Muscle of arm (tissue), 14 donors: ENCODE results near the gene BAK1. TPM values are rescaled to one million over a fixed set of nuclear protein-coding genes. Genes with fewer than 3 reads are reported as not detected.

ENCODE experiments used
- DNase-seq: peaks from one replicate; pipeline ENCODE4 v3.0.0-alpha.2; 2013
- long read RNA-seq, 11 donors: transcript quantifications; one replicate each; lab custom pipeline, GENCODE V29; 2026
- polyA plus RNA-seq, 12 donors: library from polyadenylated mRNA; unstranded; fragments of 120-200 nt; gene quantifications; one replicate each; pipeline ENCODE4 v1.2.1, GENCODE V29; 2013; ENCODE audit not compliant: insufficient read length in 12 of 12

Gene BAK1
- polyA plus RNA-seq = 10 to 100 TPM in 10 of 12 donors, 1 to 10 TPM in 1, not detected in 1; 9.9 to 26.6 (median 17.7) TPM
- long read RNA-seq, donor 1, transcript BAK1-202 (6 exons, 2,136 nt) = major isoform, 10 of 10 reads
- long read RNA-seq, donor 1, partial matches to known transcripts = 0 of 10 reads
- long read RNA-seq, donor 1, other reads (novel, unspliced or antisense) = 0 of 10 reads
- long read RNA-seq, donor 2, transcript BAK1-202 (6 exons, 2,136 nt) = major isoform, 11 of 11 reads
- long read RNA-seq, donor 2, partial matches to known transcripts = 0 of 11 reads
- long read RNA-seq, donor 2, other reads (novel, unspliced or antisense) = 0 of 11 reads
- long read RNA-seq, donor 3, transcript BAK1-202 (6 exons, 2,136 nt) = major isoform, 8 of 8 reads
- long read RNA-seq, donor 3, partial matches to known transcripts = 0 of 8 reads
- long read RNA-seq, donor 3, other reads (novel, unspliced or antisense) = 0 of 8 reads
- long read RNA-seq, donor 4, partial matches to known transcripts = 0 of 3 reads
- long read RNA-seq, donor 4, other reads (novel, unspliced or antisense) = 0 of 3 reads
- long read RNA-seq, donor 5, transcript BAK1-202 (6 exons, 2,136 nt) = major isoform, 20 of 20 reads
- long read RNA-seq, donor 5, partial matches to known transcripts = 0 of 20 reads
- long read RNA-seq, donor 5, other reads (novel, unspliced or antisense) = 0 of 20 reads
- long read RNA-seq, donor 6, transcript BAK1-202 (6 exons, 2,136 nt) = major isoform, 5 of 5 reads
- long read RNA-seq, donor 6, partial matches to known transcripts = 0 of 5 reads
- long read RNA-seq, donor 6, other reads (novel, unspliced or antisense) = 0 of 5 reads
- long read RNA-seq, donor 7, partial matches to known transcripts = 0 of 2 reads
- long read RNA-seq, donor 7, other reads (novel, unspliced or antisense) = 0 of 2 reads
- long read RNA-seq, donor 8, transcript BAK1-202 (6 exons, 2,136 nt) = major isoform, 16 of 16 reads
- long read RNA-seq, donor 8, partial matches to known transcripts = 0 of 16 reads
- long read RNA-seq, donor 8, other reads (novel, unspliced or antisense) = 0 of 16 reads
- long read RNA-seq, donor 9, partial matches to known transcripts = 0 of 3 reads
- long read RNA-seq, donor 9, other reads (novel, unspliced or antisense) = 0 of 3 reads
- long read RNA-seq, donor 10, transcript BAK1-202 (6 exons, 2,136 nt) = major isoform, 10 of 10 reads
- long read RNA-seq, donor 10, partial matches to known transcripts = 0 of 10 reads
- long read RNA-seq, donor 10, other reads (novel, unspliced or antisense) = 0 of 10 reads
- long read RNA-seq, donor 11, transcript BAK1-202 (6 exons, 2,136 nt) = major isoform, 6 of 6 reads
- long read RNA-seq, donor 11, partial matches to known transcripts = 0 of 6 reads
- long read RNA-seq, donor 11, other reads (novel, unspliced or antisense) = 0 of 6 reads

DNA sequence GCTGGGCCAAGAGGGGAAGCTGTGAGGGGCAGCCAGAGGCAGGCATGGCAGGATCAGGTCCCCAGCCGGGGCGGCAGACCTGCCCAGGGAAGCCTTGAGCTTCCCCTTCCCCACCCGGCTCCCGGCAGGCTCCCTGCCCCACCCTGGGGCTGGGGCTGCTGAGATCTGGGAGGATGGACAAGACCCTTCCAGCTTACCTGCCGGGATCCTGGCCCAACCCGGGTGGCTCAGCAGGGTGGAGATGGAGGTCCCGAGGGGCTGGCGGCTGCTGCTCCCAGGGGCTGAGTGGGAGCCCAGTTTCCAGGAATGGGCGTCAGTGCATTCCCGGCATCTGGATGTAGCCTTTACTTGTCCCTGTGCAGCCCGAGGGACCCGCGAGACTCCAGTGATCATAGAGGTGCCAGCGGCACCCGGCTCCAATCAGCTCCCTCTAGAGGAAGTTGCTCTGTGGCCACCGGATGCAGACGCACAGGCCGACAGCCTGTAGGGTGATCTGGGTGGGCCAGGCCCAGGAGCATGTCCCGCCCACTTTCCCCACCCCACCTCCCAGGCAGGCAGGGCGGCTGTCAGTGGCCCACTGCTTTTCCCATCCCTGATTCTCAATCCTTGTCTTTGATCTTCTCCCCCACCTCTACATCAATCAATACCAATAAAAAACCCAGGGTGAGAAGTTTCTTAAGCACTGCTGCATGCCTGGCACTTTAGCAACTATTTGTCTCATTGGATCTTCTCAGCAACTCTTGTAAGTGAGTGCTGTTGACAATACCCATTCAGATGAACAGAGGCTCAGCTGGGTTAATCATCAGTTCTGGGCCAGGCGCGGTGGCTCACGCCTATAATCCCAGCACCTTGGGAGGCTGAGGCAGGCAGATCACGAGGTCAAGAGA is at the start of gene BAK1:
Gene BAK1, minus strand, starts transcription at position 449 of the 887 bp plus-strand sequence. CDS start 2,672 bp downstream, outside the sequence.
- peak; percentile 88 for DNase-seq

DNA sequence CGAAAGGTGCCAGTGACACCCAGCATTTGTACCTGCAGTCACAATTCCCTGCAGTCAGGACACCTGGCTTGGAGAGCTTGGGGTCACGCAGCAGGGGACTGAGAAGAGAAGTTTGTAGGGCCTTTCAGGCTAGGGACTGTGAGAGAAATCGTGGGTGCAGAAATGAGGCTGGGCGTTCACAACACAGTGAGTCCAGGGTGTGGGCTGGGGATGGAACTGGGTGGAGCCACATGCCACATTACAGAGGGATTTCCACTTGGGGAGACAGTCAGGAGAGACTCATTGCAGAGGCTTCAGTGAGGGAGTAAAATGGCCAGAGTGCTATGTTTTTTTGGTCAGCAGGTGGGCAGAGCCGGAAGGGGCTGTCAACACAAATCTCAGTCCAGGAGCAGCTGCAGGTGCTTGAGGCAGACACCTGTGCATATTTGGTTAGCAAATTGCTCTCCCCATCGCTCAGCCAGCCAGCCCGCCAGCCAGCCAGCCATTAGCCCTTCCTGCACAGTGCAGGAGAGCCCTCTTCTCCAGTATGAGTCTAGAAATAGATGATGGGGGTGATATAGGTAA is 48.4 kb upstream of the BAK1 start:
- DNase-seq = no peak

DNA sequence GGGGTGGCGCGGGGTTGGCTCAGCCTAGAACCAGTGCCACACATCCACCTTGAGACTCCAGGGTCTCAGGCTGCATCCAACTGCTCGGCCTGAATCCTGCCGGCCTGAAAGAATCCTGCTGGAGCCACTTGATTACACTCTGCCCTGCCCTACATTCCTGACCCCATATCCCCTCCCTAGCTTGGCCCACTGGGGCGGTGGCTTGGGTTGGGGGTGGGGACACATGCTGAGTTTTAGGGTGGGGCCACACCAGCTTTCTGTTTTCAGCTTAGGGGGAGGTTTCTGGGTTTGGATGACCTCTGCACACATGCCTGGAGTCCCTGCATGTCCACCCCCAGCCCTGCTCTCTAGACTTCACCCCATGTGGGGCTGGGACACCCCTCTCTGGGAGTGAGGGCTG is 47.8 kb upstream of the BAK1 start:
- DNase-seq = no peak

DNA sequence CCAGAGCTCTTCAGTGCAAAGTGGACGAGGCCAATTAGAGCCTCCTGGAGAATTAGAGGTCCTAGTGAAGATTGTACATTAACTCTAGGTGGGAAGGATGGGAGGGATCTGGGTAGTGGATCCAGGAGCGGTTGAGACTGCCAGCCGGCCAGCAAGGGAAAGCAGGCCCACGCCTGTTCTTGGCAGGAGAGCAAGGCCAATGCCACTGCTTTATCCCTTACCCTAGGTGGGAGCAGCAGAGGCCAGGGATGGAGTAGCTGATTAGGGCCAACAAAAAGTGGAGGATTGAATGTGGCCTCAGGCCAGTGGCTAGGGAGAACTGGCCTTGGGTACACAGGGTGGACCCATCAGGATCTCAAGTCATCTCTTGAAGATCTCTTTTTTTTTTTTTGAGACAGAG is 44.8 kb upstream of the BAK1 start:
- DNase-seq = no peak

DNA sequence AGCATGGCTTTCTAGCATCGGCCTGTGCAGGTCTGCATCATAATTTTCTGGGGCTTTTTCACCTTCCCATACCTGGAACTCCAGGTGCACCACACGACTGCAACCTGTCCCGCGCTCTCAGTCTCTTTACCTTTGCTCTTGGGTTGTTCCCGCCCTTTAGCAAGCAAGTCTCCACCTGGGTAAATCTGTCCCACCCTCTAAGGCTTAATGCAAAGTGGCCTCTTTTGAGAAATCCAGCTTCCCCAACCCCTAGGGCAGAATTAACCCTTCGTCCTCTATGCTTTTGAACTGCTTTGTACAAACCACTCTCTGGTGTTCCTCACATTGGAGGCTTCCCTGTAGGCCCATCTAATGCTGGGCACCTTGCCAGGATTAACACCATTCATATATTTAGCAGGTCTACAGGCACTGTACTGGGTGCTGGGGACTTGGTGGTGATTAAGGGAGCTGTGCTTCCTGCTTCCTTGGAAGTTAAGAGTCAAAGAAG is 43.9 kb upstream of the BAK1 start:
- DNase-seq = no peak

DNA sequence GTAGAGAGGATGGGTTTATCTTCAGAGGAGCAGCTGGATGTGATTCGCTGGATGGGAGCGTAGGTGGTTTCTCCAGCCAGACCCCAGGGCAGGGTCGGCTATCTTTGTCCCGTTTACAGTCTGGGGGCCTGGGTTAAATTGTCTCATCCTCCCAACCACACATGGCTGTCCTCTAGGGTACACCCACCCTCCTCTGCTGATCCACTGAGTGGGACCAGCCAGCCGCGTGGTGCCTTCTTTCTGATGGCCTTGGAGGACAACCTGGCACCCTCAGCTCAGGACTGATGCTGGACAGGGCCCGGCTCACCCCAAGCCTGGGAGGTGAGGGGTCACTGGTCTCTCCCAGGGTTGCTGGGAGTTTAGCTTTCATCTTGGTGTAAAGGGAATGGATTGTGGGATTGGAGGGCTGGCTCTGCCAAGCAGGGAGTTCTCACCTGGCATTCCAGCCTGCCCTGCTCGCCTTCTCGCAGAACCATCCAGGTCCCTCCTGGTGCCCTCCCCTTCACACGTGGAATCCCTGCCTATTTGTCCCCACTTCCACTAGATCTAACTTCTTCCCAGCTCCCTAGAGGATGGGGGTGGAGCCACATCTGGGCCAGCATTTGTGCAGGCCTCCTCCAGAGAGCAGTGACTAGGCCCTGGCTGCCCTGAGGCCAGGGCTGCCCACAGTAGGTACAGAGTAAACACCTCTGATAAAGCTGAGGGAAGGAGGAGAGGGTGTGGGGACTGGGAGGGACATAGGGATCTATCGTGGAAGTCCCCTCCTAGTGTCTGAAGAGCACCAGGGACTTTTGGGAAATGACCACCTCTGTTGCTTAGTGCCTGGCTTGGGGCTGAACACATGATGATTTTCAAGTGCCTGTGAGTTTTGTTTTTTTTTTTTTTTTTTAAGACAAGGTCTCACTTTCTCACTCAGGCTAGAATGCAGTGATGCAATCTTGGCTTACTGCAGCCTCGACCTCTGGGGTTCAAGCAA is 42.7 kb upstream of the BAK1 start:
- no peak for DNase-seq

DNA sequence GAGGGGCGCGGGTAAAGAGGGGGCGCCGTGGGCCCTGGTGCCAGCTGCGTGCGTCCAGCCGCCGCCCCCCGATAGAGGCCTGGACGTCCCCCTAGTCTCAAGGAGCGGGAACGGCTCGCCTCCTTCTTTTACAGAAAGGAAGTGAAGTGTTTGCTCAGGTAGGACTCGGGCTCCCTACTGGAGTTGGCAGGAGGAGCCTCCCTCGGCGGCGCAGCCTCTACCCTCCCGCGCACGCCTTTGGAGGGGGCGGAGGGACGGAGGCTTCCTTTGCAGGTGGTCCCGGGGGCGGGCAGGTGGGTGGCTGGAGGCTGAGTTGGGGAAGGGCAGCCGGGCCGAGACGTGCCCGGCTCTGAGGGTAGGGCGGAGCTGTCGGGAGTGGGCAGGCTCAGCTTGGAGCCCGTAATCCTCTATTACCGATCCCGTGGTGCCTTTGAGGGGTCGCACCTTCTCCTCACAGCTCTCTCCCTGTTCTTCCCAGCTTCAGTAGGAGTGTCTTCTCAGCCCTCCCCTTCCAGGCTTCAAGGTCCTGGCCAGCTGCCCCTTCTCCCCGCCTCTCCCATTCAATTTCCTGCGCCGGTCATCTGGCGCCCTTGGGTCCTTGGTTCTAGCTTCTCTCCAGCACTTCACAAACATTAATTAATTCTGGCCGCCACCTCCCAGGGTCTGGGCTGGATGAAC is 41.8 kb upstream of the BAK1 start:
- no peak for DNase-seq

DNA sequence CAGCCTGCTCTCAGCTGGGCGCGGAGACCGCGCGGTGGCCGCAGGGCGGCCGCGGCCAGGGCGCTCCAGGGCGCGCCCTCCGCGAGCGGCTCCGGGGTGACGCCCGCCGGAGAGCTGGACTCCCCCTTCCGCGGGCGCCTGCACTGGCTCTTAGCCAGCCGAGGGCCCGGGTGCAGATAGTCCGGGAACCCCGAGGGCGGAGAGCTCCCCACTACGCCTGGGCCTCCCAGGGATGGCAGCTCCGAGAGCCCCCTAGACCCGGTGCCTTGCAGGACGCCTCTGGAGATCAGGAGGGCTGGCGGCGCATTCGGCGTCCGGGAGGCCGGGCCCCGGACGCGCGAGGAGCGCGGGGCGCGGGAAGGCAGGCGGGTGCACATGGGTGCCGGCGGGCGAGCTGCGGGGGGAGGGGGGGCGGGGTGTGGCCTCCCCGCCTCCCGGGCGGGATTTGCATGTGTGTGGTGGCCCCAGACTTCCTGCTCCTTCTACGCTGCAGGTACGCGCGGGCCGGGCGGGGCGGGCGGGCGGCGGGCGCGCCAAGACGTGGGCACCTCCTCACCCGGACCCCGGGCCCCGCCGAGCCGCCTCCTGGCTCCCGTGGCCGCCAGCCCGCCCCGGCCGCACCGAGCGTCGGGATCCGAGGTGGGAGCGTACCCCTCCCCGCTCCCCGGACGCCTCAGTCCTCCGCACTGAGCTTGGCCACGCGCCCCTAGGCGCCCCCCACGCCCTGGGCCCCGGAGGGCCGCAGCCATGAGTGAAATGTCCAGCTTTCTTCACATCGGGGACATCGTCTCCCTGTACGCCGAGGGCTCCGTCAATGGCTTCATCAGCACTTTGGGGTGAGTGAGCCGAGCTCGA is 41.0 kb upstream of the BAK1 start, which contains the start of gene ITPR3:
Gene ITPR3, plus strand, starts transcription at position 467 of the 855 bp plus-strand sequence. Its CDS starts 281 bp downstream, at position 748.
- DNase-seq = no peak

DNA sequence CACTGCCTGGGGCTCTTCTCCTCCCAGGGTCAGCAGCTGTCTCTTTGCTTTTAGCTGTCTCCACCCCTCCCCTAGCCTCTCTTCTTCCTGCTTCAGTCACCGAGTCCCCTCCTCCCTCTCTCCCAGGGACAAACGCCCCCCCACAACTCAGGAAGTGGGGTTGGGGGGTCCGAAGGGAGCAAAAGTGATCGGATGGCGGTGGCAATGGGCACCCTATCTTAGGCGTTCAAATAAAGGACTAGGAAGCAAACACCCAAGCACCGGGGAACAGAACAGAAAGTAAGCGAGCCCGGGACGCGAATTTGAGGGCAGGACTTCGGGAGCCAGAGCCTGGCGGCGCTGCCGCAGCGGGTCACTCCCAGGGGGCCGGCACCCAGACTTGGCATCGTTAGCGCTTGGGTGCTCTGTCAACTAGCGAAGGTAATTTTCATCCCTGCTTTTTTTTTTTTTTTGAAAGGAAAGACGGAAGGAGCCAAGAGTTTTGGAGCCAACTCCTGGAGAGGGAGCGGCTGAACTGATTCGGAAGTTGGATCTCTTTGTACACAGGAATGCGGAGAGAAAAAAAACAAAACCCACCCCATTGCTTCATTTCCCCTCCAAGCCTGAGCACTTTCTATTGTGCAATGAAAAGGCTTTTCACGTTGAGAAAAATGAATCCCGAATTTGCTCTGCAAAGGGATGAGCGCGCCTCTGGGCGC is 40.2 kb upstream of the BAK1 start:
- DNase-seq = peak; percentile 55

DNA sequence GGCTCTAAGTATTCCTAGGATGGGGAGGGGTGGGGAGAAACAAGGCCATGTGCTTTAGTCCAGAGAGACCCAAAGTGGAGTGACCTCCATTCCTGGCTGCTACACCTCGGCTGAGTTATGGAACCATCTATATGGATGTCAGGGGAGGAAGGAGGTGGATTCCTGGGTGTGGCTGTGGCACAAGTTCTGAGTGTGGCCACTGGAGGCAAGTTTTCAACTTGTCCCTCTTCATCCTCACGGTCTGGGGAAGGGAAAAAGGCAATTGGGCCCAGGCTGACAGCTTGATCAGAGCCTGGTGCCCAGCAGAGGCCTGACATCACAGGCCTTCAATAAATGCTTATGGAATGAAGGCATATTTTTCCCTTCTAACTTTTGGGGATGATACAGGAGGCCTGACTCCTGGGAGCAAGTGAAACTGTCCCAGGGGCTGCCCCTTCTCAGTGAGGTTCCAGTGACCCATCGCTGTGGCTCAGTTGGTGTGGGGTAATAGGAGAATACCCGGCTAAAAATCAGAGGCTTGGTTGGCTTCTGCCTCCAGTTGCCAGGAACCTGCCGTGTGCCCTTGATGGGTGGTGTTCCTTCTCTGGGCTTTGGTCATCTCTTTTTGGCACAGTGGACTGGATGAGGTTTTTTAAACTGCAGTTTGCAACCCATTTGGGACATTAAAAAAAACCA is 39.2 kb upstream of the BAK1 start:
- DNase-seq = no peak

DNA sequence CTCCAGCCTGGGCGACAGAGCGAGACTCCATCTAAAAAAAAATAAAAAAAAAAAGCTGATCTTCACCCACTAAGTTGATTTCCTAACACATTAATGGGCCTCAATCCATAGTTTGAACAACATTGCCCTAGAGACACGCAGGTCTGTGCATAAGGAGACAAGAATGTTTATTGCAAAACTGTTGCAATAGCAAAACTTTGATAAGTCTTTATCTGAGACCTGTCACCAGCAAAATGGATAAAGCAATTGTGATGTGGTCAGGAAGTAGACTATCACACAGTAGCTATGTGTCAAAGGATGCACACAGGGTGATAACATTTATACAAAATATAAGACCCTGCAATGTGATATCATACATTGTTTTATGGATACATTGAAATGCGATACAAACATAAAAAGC is 36.8 kb upstream of the BAK1 start:
- DNase-seq = no peak

DNA sequence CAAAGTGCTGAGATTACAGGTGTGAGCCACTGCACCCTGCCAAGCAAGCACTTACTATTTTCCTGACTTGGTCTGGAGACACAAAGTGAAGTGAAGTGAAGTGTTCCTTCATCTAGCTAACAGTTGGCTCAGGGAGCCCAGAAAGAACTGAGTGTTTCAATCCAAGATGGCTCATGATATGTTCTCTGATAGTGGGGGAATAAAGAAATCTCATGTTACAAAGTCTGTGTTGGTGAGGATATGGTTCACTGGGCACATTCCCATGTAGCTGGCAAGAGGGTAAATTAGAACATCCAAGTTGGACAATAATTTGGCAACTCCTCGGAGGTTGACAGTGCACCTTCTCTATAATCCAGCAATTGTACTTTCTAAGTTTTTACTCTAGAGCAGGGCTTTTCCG is 36.0 kb upstream of the BAK1 start:
- no peak for DNase-seq

DNA sequence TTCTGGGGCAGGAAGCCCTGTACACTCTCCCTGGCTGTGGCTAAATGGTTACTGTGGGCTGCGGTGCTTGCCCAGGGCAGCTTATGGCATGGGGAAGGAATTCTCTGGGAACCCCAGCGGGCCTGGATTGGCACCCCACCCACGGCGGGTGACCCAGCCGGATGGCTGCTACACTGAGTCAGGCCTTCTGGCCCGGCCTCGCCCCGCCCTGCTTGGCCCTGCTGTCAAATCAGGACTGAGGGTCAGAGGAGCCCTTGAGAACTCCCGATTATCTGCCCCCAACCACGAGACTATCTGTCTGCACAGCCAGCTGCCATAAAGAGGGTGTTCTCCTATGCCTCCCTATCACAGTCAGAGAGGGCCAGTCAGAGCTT is 33.7 kb upstream of the BAK1 start:
- DNase-seq = no peak

DNA sequence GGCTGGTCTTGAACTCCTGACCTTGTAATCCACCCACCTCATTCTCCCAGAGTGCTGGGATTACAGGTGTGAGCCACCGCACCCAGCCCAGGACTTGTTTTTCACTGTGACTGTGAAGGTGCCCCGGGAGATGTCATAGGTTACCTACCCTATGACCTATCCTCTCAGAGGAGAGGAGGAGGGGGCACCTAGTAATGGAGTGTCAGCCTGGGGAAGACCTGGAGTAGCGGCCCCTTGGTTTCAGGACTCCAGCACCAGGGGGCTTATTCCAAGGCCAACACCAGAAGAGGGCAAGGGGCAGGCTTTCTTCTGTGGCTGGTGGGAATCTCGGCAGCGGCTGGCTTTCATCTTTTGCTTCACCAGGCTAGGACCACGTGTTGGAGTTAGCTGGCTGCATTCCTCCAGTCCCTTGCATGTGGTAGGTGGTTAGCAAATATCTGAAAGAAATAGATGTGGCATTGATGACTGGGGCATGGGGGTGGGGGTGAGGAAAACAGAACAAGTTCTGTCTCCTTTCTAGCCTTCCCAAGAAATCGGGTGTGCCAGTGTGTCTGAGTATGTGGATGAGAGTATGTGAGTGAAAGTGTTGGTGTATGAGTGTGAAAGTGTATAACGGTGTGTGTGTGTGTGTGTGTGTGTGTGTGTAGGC is 33.2 kb upstream of the BAK1 start:
- no peak for DNase-seq
